Activated T-helper 2 cell treated with anti-CD3 and anti-CD28 coated beads, Interferon-gamma antibody, Interleukin-2, Interleukin-4, amounts not matched to agents 10 μg/mL and 5 μg/mL and 100 μg/mL, durations not matched to agents 14 hours and 24 hours and 36 hours (primary cell): ENCODE measurements around the gene PNO1. TPM values are rescaled to one million over a fixed set of nuclear protein-coding genes. Genes with fewer than 3 reads are reported as not detected.

Source experiments
- DNase-seq: peaks from one replicate; pipeline ENCODE4 v3.0.0; 2021; ENCODE audit warnings: low spot score
- H3K27ac Mint-ChIP-seq: one replicate; pipeline ENCODE4 v1.8.0; 2021; ENCODE audit warnings: mixed read lengths
- H3K27me3 Mint-ChIP-seq: one replicate; pipeline ENCODE4 v1.8.0; 2021; ENCODE audit warnings: low read depth, mixed read lengths
- H3K36me3 Mint-ChIP-seq: one replicate; pipeline ENCODE4 v1.8.0; 2021; ENCODE audit warnings: low read depth, mixed read lengths
- H3K4me1 Mint-ChIP-seq: one replicate; pipeline ENCODE4 v1.8.0; 2021; ENCODE audit warnings: low read depth, mixed read lengths
- H3K4me3 Mint-ChIP-seq: one replicate; pipeline ENCODE4 v1.8.0; 2021; ENCODE audit warnings: low read depth, mild to moderate bottlenecking, moderate library complexity, mixed read lengths
- H3K9me3 Mint-ChIP-seq: one replicate; pipeline ENCODE4 v1.8.0; 2021; ENCODE audit warnings: mixed read lengths
- intact Hi-C: fragments of 100-400 bp; cut with micrococcal nuclease; formaldehyde crosslinking; loops from one replicate; pipeline ENCODE4 v1.15.1; 2023
- total RNA-seq: library from RNA; stranded (reverse); gene quantifications from 2 replicates; pipeline ENCODE4 v1.2.3, GENCODE V29; 2022

The PNO1 gene
- total RNA-seq, 1 donor from 2014 or later = 24.7 TPM

DNA sequence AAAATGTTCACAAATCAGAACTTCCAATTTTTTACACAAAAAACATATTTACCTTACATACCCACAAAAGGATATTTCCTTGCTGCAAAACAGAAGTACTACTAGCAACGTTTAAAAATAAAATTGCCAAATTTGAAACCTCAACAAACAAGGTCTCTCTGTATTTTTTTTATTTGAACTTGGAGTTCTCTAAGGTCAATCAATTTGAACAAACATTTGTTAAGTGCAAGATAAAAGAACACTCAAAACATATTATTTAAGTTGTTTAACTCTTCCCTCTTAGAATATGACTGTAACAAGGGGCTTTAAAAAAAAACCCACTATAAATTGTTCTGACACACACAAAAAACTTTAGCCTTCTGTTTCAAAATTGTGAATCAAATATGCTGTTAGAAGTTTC lies 29.6 kb downstream of the PNO1 start:
- Mint-ChIP-seq H3K9me3 (no peaks in the 10 kb centered on the region), H3K27ac (no peak overlapping the region), H3K4me1 (peaks cover 23% of the 10 kb centered on the region), H3K27me3 (no peaks in the 10 kb centered on the region), H3K36me3 (peaks cover 46% of the 10 kb centered on the region), H3K4me3 (no peak overlapping the region)
- no peak for DNase-seq
- intact Hi-C loops = no loop called here

GRCh38 chr2:68188831-68189230 lies 31.1 kb downstream of the PNO1 start:
- Mint-ChIP-seq H3K4me3 (no peak overlapping the region), H3K27me3 (no peaks in the 10 kb centered on the region), H3K4me1 (peaks cover 27% of the 10 kb centered on the region), H3K36me3 (peaks cover 33% of the 10 kb centered on the region), H3K9me3 (no peaks in the 10 kb centered on the region), H3K27ac (no peak overlapping the region)
- intact Hi-C loops = no loop called here
- DNase-seq = no peak

- intact Hi-C loops = loop anchor here (2.0 kb wide), 1 partner anchor 61 kb away; no protein-coding TSS in a partner anchor
- no peak for DNase-seq
- H3K4me1 Mint-ChIP-seq = peaks cover 32% of the 10 kb centered on the region
- no peaks in the 10 kb centered on the region for H3K27me3 Mint-ChIP-seq
- no peak overlapping the region for H3K4me3 Mint-ChIP-seq
- H3K36me3 Mint-ChIP-seq = peaks cover 25% of the 10 kb centered on the region
- no peaks in the 10 kb centered on the region for H3K9me3 Mint-ChIP-seq
- peak overlapping the region; percentile 79 for H3K27ac Mint-ChIP-seq
Observed at GRCh38 chr2:68189991-68190784, 32.5 kb downstream of the PNO1 start.

DNA sequence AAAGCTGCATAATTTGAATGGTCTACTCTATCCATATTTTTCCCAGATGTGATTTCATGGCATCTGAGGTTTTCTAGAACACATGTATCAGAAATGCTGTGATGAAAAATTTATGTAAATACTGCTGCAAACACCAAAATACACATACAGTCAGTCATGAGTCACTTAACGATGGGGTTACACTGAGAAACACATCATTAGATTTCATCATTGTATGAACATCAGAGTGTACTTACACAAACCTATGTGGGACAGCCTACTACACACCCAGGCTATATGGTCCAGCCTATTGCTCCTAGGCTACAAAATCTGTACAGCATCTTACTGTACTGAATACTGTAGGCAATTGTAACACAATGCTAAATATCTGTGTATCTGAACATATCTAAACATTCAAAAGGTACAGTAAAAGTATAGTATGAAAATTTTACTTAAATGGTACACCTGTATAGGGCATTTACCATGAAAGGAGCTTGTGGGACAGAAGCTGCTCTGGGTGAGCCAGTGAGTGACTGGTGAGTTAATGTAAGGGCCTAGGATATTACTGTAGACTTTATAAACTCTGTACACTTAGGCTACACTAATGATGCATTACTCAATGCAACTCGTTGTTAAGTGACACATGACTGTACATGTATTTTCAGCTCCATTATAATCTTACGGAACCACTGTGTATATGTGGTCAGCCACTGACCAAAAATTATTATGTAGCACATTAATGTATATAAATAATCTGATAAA lies 33.5 kb downstream of the PNO1 start:
- Mint-ChIP-seq H3K27me3 (no peaks in the 10 kb centered on the region), H3K4me1 (peaks cover 33% of the 10 kb centered on the region), H3K27ac (peak overlapping the region; percentile 79), H3K9me3 (no peaks in the 10 kb centered on the region), H3K36me3 (peaks cover 17% of the 10 kb centered on the region), H3K4me3 (no peak overlapping the region)
- DNase-seq = no peak
- intact Hi-C loops = loop anchor here (2.0 kb wide), 1 partner anchor 60 kb away; no protein-coding TSS in a partner anchor

- H3K27ac Mint-ChIP-seq = no peak overlapping the region
- intact Hi-C loops = no loop called here
Observed at GRCh38 chr2:68193144-68193543, 35.5 kb downstream of the PNO1 start.

GRCh38 chr2:68193787-68194372 lies 36.2 kb downstream of the PNO1 start:
- no peak overlapping the region for H3K27ac Mint-ChIP-seq
- no peaks in the 10 kb centered on the region for H3K9me3 Mint-ChIP-seq
- DNase-seq = no peak
- peaks cover 29% of the 10 kb centered on the region for H3K4me1 Mint-ChIP-seq
- H3K36me3 Mint-ChIP-seq = peaks cover 2% of the 10 kb centered on the region
- no peak overlapping the region for H3K4me3 Mint-ChIP-seq
- H3K27me3 Mint-ChIP-seq = no peaks in the 10 kb centered on the region
- intact Hi-C loops = no loop called here

More at GRCh38 chr2:68193144-68193543, 35.5 kb downstream of the PNO1 start:
- Mint-ChIP-seq H3K4me1 (peaks cover 31% of the 10 kb centered on the region), H3K4me3 (no peak overlapping the region), H3K36me3 (peaks cover 6% of the 10 kb centered on the region), H3K27me3 (no peaks in the 10 kb centered on the region), H3K9me3 (no peaks in the 10 kb centered on the region)
- no peak for DNase-seq

- peaks cover 2% of the 10 kb centered on the region for H3K36me3 Mint-ChIP-seq
- intact Hi-C loops = loop anchor here (5.0 kb wide), 1 partner anchor 87 kb away; no protein-coding TSS in a partner anchor
- H3K4me3 Mint-ChIP-seq = no peak overlapping the region
- H3K27me3 Mint-ChIP-seq = no peaks in the 10 kb centered on the region
- H3K27ac Mint-ChIP-seq = no peak overlapping the region
- H3K9me3 Mint-ChIP-seq = no peaks in the 10 kb centered on the region
- no peak for DNase-seq
- peaks cover 29% of the 10 kb centered on the region for H3K4me1 Mint-ChIP-seq
Observed at GRCh38 chr2:68195096-68195495, 37.4 kb downstream of the PNO1 start.

DNA sequence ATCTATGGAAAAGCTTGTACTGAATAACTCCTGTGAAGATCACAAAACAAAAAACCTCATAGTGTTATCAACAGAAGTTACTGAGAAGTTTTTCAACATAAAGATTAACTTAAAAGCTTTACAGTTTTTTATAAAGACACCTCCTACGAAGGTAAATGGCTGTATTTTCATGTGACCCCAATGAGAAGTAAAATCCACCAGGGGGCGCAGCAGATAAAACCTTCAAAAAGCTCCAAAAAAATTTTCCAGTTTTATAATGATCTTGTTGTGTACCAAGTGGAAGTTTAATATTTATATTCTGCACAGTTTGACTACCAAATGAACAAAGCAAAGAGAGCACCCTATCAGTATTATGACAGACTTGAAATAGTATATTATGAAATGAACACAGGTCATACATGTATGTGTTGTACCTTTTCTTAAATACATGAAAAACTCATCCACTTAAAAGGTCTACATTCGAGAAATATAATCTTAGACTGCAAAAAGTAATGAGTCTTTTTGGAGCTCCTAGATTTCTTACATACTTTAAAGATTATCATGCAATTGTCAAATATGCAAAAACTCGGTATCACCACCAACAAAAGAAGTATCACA lies 38.5 kb downstream of the PNO1 start:
- no peak overlapping the region for H3K27ac Mint-ChIP-seq
- intact Hi-C loops = loop anchor here (5.0 kb wide), 1 partner anchor 86 kb away; no protein-coding TSS in a partner anchor

GRCh38 chr2:68200157-68200787 lies 42.6 kb downstream of the PNO1 start:
- no peaks in the 10 kb centered on the region for H3K9me3 Mint-ChIP-seq
- peaks cover 41% of the 10 kb centered on the region for H3K4me1 Mint-ChIP-seq
- peaks cover 15% of the 10 kb centered on the region for H3K36me3 Mint-ChIP-seq
- intact Hi-C loops = loop anchor here (5.0 kb wide), 2 partner anchors 43 to 242 kb away; partner anchors contain the start of gene PNO1
- no peak overlapping the region for H3K4me3 Mint-ChIP-seq
- no peaks in the 10 kb centered on the region for H3K27me3 Mint-ChIP-seq
- DNase-seq = no peak
- no peak overlapping the region for H3K27ac Mint-ChIP-seq

More for the DNA sequence above, 38.5 kb downstream of the PNO1 start:
- H3K4me3 Mint-ChIP-seq = no peak overlapping the region
- H3K27me3 Mint-ChIP-seq = no peaks in the 10 kb centered on the region
- DNase-seq = no peak
- peaks cover 34% of the 10 kb centered on the region for H3K4me1 Mint-ChIP-seq
- no peaks in the 10 kb centered on the region for H3K9me3 Mint-ChIP-seq
- peaks cover 3% of the 10 kb centered on the region for H3K36me3 Mint-ChIP-seq

- no peak for DNase-seq
- intact Hi-C loops = loop anchor here (1.0 to 5.0 kb wide), 3 partner anchors 46 to 239 kb away; partner anchors contain the start of gene PNO1
- Mint-ChIP-seq H3K27me3 (no peaks in the 10 kb centered on the region), H3K9me3 (no peaks in the 10 kb centered on the region), H3K27ac (peak overlapping the region; percentile 90), H3K4me3 (peak overlapping the region; percentile 64), H3K36me3 (peaks cover 21% of the 10 kb centered on the region), H3K4me1 (peaks cover 53% of the 10 kb centered on the region)
Observed at GRCh38 chr2:68203587-68203986, 45.9 kb downstream of the PNO1 start.

DNA sequence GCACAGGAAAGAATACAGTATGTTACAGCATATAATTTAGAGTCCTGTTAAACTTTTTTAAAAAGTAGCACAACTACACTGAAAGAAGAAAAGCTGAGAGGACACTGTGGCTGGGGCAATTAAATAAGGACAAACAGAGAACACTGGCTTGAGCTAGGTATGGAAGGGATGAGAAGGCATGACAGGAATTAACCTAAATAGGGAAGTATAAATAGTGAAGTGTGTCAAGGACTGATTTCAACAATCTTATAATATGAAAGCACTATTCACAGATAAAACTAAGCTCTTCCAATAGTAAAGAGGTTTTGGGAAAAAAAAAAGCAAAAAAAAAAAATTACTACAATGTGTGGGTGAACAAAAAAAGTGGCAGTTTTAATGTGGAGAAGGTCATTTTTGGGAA lies 49.1 kb downstream of the PNO1 start:
- Mint-ChIP-seq H3K36me3 (peaks cover 34% of the 10 kb centered on the region), H3K27me3 (no peaks in the 10 kb centered on the region), H3K4me3 (peak overlapping the region; percentile 9), H3K4me1 (peaks cover 47% of the 10 kb centered on the region), H3K9me3 (no peaks in the 10 kb centered on the region), H3K27ac (no peak overlapping the region)
- no peak for DNase-seq
- intact Hi-C loops = no loop called here

GRCh38 chr2:68214381-68214780 lies 56.7 kb downstream of the PNO1 start:
- no peaks in the 10 kb centered on the region for H3K27me3 Mint-ChIP-seq
- peaks cover 44% of the 10 kb centered on the region for H3K4me1 Mint-ChIP-seq
- intact Hi-C loops = no loop called here
- no peaks in the 10 kb centered on the region for H3K9me3 Mint-ChIP-seq
- no peak overlapping the region for H3K4me3 Mint-ChIP-seq
- no peak for DNase-seq
- no peak overlapping the region for H3K27ac Mint-ChIP-seq
- peaks cover 54% of the 10 kb centered on the region for H3K36me3 Mint-ChIP-seq
